Activated naive CD8-positive, alpha-beta T cell (primary cell): ENCODE measurements around the gene P2RY2.

Experiments used
- H3K27ac Mint-ChIP-seq: one replicate; pipeline ENCODE4 v1.8.0; 2021; ENCODE audit warnings: mixed read lengths
- H3K27me3 Mint-ChIP-seq: one replicate; pipeline ENCODE4 v1.8.0; 2021; ENCODE audit warnings: mixed read lengths
- H3K36me3 Mint-ChIP-seq: one replicate; pipeline ENCODE4 v1.8.0; 2021; ENCODE audit warnings: mixed read lengths
- H3K4me1 Mint-ChIP-seq: one replicate; pipeline ENCODE4 v1.8.0; 2021; ENCODE audit warnings: low read depth, mixed read lengths
- H3K4me3 Mint-ChIP-seq: one replicate; pipeline ENCODE4 v1.8.0; 2021; ENCODE audit warnings: mild to moderate bottlenecking, mixed read lengths
- H3K9me3 Mint-ChIP-seq: one replicate; pipeline ENCODE4 v1.8.0; 2021; ENCODE audit warnings: low read depth, mixed read lengths

The P2RY2 gene

DNA sequence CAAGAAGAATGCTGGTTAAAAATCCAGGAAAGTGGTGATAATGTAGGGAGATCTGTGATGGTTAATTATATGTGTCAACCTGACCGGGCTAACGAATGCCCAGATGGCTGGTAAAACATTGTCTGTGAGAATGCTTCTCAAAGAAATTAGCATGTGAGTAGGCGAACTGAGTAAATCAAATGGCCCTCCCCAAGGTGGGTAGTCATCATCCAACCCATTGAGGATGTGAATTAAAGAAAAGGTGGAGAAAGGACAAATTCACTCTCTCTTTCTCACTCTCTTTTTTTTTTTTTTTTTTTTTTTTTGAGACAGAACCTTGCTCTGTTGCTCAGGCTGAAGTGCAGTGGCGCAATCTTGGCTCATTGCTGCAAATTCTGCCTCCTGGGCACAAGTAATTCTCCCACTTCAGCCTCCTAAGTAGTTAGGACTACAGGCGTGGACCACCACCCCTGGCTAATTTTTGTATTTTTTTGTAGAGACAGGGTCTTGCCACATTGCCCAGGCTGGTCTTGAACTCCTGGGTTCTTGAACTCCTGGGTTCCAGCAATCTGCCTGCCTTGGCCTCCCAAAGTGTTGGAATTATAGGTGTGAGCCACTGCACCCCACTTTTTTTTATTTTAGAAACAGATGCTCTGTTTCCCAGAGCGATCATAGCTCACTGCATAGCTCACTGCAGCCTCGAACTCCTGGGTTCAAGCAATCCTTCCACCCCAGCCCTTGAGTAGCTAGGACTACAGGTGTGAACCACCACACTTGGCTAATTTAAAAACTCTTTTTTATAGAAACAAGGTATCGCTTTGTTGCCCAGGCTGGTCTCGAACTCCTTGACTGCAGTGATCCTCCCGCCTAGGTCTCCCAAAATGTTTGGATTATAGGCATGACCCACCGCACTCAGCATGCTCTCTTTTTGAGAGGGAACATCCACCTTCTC is 32.0 kb downstream of the P2RY2 start:
- no peak overlapping the region for H3K27ac Mint-ChIP-seq
- H3K4me3 Mint-ChIP-seq = no peak overlapping the region
- H3K27me3 Mint-ChIP-seq = no peaks in the 10 kb centered on the region
- H3K4me1 Mint-ChIP-seq = no peaks in the 10 kb centered on the region
- H3K36me3 Mint-ChIP-seq = no peaks in the 10 kb centered on the region
- no peaks in the 10 kb centered on the region for H3K9me3 Mint-ChIP-seq

GRCh38 chr11:73252577-73253191 is 34.6 kb downstream of the P2RY2 start:
- H3K4me1 Mint-ChIP-seq = no peaks in the 10 kb centered on the region
- no peak overlapping the region for H3K27ac Mint-ChIP-seq
- H3K27me3 Mint-ChIP-seq = no peaks in the 10 kb centered on the region
- no peak overlapping the region for H3K4me3 Mint-ChIP-seq
- H3K36me3 Mint-ChIP-seq = no peaks in the 10 kb centered on the region
- no peaks in the 10 kb centered on the region for H3K9me3 Mint-ChIP-seq

DNA sequence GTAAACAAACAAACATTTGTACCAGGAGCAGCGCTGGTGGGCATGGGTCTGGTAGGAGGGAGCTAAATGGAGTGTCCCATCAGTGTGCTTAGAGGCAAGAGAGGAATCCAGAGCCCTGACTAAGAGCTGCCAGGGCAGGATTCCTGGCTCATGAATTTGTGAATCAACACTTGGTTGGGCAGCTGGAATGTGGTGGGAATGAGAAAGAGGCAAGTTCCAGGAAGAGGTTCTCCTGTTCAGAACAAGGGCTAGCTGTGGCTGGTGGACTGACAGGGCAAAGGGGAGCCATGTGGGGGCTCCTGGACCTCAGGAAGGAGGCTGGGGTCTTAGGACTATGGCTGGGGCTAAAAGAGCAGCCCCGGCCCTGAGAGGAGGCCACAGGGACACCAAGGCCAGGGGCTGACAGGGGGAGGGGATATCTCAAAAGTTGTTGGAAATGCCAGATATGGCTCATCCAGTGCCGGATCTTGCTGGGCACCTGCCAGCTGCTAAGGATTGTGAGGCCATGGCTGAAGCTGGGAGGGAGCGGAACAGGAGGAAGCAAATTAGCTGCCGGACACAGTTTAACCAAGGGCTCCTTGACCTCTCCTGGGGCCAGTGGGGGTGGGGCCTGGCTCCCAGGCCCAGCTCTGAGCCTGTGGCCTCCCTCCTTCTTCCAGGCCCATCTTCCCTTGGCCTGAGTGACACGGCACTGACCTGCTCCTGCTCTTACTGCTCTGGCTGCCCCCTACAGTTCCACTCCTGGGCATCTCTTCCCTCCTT is 39.4 kb downstream of the P2RY2 start:
- Mint-ChIP-seq H3K27me3 (no peaks in the 10 kb centered on the region), H3K27ac (no peak overlapping the region), H3K36me3 (no peaks in the 10 kb centered on the region), H3K4me3 (no peak overlapping the region), H3K4me1 (no peaks in the 10 kb centered on the region), H3K9me3 (no peaks in the 10 kb centered on the region)

- H3K27ac Mint-ChIP-seq = no peak overlapping the region
- no peaks in the 10 kb centered on the region for H3K36me3 Mint-ChIP-seq
- H3K9me3 Mint-ChIP-seq = no peaks in the 10 kb centered on the region
- no peaks in the 10 kb centered on the region for H3K4me1 Mint-ChIP-seq
- peaks cover 3% of the 10 kb centered on the region for H3K27me3 Mint-ChIP-seq
- no peak overlapping the region for H3K4me3 Mint-ChIP-seq
These were observed 40.3 kb downstream of the P2RY2 start for GRCh38 chr11:73258104-73259035.

- Mint-ChIP-seq H3K27ac (no peak overlapping the region), H3K9me3 (no peaks in the 10 kb centered on the region), H3K4me3 (no peak overlapping the region), H3K36me3 (no peaks in the 10 kb centered on the region), H3K27me3 (peaks cover 4% of the 10 kb centered on the region), H3K4me1 (no peaks in the 10 kb centered on the region)
These were observed 41.5 kb downstream of the P2RY2 start for GRCh38 chr11:73259406-73260126.

DNA sequence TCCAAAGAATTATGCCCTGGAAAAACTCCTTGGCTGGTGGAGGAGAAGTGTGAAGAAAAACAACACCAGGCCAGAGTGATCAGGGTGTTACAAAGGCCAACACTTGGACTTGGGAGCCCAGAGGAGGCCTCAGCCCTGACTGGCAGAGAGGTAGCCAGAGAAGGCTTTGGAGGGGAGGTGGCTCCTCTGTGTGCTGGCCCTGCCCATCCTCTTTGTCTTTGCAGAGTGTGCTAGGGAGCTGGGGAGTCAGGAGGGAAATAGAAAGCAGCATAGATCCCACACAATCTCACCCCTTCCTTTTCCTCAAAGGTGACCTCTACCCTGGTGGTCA is 42.0 kb downstream of the P2RY2 start:
- Mint-ChIP-seq H3K4me1 (no peaks in the 10 kb centered on the region), H3K9me3 (no peaks in the 10 kb centered on the region), H3K27me3 (peaks cover 9% of the 10 kb centered on the region), H3K36me3 (no peaks in the 10 kb centered on the region), H3K4me3 (no peak overlapping the region), H3K27ac (no peak overlapping the region)

DNA sequence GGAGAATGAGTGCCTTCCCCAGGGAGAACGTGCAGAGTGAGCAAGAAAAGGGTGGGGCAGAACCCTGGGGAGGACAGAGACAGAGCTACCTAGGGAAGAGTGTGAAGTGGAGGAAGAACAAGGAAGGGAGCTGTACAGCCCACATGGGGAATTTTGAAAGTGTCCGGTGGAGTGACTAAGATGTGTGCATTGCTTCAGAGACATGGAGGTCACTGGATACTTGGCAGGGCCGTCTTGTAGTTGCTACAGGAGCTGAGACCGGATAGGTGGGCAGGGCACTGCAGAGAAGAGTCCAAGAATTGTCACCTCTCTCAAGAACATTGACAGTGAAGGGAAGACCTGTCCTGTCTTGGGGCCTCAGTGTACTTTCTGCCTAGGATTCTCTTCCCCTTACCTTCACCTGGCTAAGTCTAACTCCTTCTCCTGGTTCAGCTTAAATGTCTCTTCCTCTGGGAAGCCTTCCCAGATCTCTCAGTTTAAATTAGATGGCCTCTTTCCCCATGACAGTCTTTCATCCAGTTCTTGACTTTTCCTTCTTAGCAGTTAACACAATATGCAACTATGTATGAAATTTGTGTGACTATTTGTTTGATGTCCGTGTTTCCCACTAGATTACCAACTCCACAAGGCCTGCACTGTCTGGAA is 44.9 kb downstream of the P2RY2 start:
- Mint-ChIP-seq H3K27ac (no peak overlapping the region), H3K9me3 (no peaks in the 10 kb centered on the region), H3K36me3 (no peaks in the 10 kb centered on the region), H3K27me3 (peaks cover 12% of the 10 kb centered on the region), H3K4me3 (no peak overlapping the region), H3K4me1 (no peaks in the 10 kb centered on the region)

- Mint-ChIP-seq H3K9me3 (no peaks in the 10 kb centered on the region), H3K27ac (no peak overlapping the region), H3K36me3 (no peaks in the 10 kb centered on the region), H3K27me3 (peaks cover 12% of the 10 kb centered on the region), H3K4me3 (no peak overlapping the region), H3K4me1 (no peaks in the 10 kb centered on the region)
These were observed 45.6 kb downstream of the P2RY2 start for GRCh38 chr11:73263640-73264039.

DNA sequence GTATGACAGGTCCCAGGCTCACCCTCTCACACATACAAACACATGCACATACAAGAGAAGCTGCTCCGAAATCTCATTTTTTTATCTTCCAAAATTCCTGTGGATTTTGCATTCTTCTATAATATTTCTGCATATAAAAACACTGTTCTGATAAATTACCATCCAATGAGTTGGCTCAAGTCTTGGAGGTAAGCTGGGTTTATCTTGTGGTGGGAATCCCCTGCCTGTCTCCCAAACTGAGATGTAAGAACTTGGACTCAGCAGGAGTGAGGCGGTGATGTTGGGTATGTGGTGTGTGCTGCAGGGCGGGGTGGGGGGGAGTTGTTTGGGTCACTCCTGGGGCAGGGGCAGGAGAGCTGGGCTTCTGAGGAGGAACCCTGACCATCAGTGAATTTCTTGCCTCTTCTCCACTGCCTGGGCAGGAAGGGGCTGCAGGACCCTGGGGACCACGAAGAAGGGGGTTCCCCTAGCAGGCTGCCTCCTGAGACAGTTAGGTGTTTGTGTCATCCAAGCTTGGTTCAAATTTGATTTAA is 47.3 kb downstream of the P2RY2 start:
- Mint-ChIP-seq H3K9me3 (no peaks in the 10 kb centered on the region), H3K4me1 (no peaks in the 10 kb centered on the region), H3K4me3 (no peak overlapping the region), H3K27me3 (peaks cover 12% of the 10 kb centered on the region), H3K36me3 (no peaks in the 10 kb centered on the region), H3K27ac (no peak overlapping the region)

GRCh38 chr11:73265853-73266645 is 48.0 kb downstream of the P2RY2 start:
- H3K27me3 Mint-ChIP-seq = peaks cover 12% of the 10 kb centered on the region
- no peaks in the 10 kb centered on the region for H3K4me1 Mint-ChIP-seq
- H3K36me3 Mint-ChIP-seq = no peaks in the 10 kb centered on the region
- no peaks in the 10 kb centered on the region for H3K9me3 Mint-ChIP-seq
- H3K4me3 Mint-ChIP-seq = no peak overlapping the region
- no peak overlapping the region for H3K27ac Mint-ChIP-seq

- H3K4me1 Mint-ChIP-seq = no peaks in the 10 kb centered on the region
- no peak overlapping the region for H3K4me3 Mint-ChIP-seq
- H3K27ac Mint-ChIP-seq = no peak overlapping the region
- H3K36me3 Mint-ChIP-seq = no peaks in the 10 kb centered on the region
- H3K9me3 Mint-ChIP-seq = no peaks in the 10 kb centered on the region
- peaks cover 12% of the 10 kb centered on the region for H3K27me3 Mint-ChIP-seq
These were observed 48.6 kb downstream of the P2RY2 start for GRCh38 chr11:73266646-73267020.

- H3K4me3 Mint-ChIP-seq = no peak overlapping the region
- H3K36me3 Mint-ChIP-seq = no peaks in the 10 kb centered on the region
- H3K9me3 Mint-ChIP-seq = no peaks in the 10 kb centered on the region
- H3K27ac Mint-ChIP-seq = no peak overlapping the region
- H3K4me1 Mint-ChIP-seq = no peaks in the 10 kb centered on the region
- peaks cover 12% of the 10 kb centered on the region for H3K27me3 Mint-ChIP-seq
These were observed 49.2 kb downstream of the P2RY2 start for GRCh38 chr11:73267122-73267846.
